NCI-H1417 (cell line): ENCODE data around the gene GP1BB.

Source experiments
- DNase-seq, 3 experiments: peaks; one replicate each; lab custom pipeline; 2025; lab: John Stamatoyannopoulos, UW

Gene GP1BB

DNA sequence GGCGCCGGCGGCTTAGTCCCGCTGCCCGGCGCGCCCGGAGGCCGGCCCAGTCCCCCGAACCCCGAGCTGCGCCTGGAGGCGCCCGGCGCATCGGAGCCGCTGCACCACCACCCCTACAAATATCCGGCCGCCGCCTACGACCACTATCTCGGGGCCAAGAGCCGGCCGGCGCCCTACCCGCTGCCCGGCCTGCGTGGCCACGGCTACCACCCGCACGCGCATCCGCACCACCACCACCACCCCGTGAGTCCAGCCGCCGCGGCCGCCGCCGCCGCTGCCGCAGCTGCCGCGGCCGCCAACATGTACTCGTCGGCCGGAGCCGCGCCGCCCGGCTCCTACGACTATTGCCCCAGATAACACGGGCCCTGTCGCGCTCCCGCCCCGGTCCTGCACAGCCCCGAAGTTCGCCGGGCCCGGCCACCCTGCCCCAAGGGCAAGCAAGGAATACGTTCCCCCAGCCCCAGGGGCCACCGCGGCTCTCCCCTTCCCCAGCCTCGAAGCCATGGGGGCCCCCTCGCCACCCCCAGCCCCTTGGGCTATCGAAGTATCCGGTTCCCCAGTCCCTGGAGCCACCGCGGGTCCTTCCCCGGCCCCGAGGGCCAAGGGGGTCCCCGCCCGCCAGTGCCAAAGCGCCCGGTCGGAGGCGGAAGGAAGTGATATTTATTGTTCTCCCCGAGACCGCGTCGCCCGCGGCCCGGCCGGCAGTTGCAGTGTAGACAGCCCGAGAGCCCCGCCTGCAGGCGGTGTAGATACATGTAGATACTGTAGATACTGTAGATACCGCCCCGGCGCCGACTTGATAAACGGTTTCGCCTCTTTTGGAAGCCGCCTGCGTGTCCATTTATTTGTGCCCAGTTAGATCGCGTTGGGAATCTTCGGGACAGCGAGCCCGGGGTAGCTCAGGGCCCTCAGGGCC lies 43.4 kb downstream of the GP1BB start:
- no peak for DNase-seq

- DNase-seq, result no peak
Observed at GRCh38 chr22:19767427-19768341, 44.3 kb downstream of the GP1BB start.

DNA sequence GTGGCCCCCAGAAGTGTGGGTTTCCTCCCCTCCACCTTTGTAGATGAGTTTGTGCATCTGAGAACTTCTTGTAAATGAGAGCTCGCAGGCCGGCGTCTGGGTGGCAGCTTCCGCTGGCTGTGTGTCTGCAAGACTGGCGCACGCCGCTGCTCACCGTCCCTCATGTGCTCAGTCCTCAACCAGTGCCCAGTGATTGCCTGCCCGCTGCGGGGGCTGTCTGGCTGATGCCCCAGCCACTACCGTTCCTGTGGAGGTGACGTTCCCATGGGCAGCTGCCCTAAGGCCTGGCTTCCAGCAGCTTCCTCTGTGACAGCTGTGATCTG lies 46.0 kb downstream of the GP1BB start:
- no peak for DNase-seq

- no peak for DNase-seq
Observed at GRCh38 chr22:19770349-19771220, 47.2 kb downstream of the GP1BB start.

DNA sequence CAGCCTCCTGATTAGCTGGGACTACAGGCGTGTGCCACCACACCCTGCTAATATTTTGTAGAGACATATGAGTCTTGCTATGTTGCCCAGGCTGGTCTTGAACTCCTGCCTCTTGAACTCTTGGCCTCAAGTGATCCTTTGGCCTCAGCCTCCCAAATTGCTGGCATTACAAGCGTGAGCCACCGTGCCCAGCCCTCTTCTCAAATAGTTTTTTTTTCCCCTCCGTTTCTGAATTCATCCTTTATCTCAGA lies 49.0 kb downstream of the GP1BB start:
- no peak for DNase-seq

GRCh38 chr22:19772673-19773469 lies 49.5 kb downstream of the GP1BB start:
- DNase-seq, result no peak

- no peak for DNase-seq
Observed at GRCh38 chr22:19773470-19774040, 50.2 kb downstream of the GP1BB start.
